Measurements from ENCODE around the gene COMTD1.

- TF ChIP-seq ESRRG (CRISPR knock-in tag; IDR thresholded peaks at IDR 0.05): no peak
- TF ChIP-seq ZNF8 (CRISPR knock-in tag; IDR thresholded peaks at IDR 0.05): no peak
- no peak for TF ChIP-seq RARB (CRISPR knock-in tag; IDR thresholded peaks at IDR 0.05)
- TF ChIP-seq ZFP3 (CRISPR knock-in tag; IDR thresholded peaks at IDR 0.05): no peak
- TF ChIP-seq, protein P1, sequence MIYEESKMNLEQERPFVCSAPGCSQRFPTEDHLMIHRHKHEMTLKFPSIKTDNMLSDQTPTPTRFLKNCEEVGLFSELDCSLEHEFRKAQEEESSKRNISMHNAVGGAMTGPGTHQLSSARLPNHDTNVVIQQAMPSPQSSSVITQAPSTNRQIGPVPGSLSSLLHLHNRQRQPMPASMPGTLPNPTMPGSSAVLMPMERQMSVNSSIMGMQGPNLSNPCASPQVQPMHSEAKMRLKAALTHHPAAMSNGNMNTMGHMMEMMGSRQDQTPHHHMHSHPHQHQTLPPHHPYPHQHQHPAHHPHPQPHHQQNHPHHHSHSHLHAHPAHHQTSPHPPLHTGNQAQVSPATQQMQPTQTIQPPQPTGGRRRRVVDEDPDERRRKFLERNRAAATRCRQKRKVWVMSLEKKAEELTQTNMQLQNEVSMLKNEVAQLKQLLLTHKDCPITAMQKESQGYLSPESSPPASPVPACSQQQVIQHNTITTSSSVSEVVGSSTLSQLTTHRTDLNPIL (CRISPR knock-in tag; IDR thresholded peaks at IDR 0.05; ENCODE audit: low read depth): no peak
- no peak for TF ChIP-seq ZFP30 (CRISPR knock-in tag; IDR thresholded peaks at IDR 0.05)
- no peak for TF ChIP-seq BACH2 (CRISPR knock-in tag; IDR thresholded peaks at IDR 0.05; ENCODE audit: borderline replicate concordance)
- TF ChIP-seq ZNF565 (CRISPR knock-in tag; conservative IDR thresholded peaks at IDR 0.05; ENCODE audit: low read depth): no peak
- TF ChIP-seq PATZ1 (CRISPR knock-in tag; IDR thresholded peaks at IDR 0.05; ENCODE audit: borderline replicate concordance): no peak
- TF ChIP-seq SNAI2 (CRISPR knock-in tag; IDR thresholded peaks at IDR 0.05): no peak
- TF ChIP-seq GLIS3 (CRISPR knock-in tag; IDR thresholded peaks at IDR 0.05): no peak
Measured at GRCh38 chr10:75223507-75223906, 12.2 kb downstream of the COMTD1 start.
